MM.1S (cell line): Measurements from ENCODE around the gene FAM83E.

Experiments used
- DNase-seq: peaks from one replicate; pipeline ENCODE4 v3.0.0-alpha.2; 2015
- H2AFZ ChIP-seq: fragments of 300-600 bp; sonication (generic); 2 replicates; pipeline ENCODE4 v1.6.0; 2016; ENCODE audit warnings: antibody characterized with exemption, low read length
- H3F3A ChIP-seq: fragments of 300-600 bp; sonication (generic); 2 replicates; pipeline ENCODE4 v1.6.1; 2016; ENCODE audit warnings: mild to moderate bottlenecking, antibody characterized with exemption, low read length, moderate library complexity, mixed read lengths; ENCODE audit not compliant: insufficient read depth
- H3K27ac ChIP-seq: fragments of 300-600 bp; sonication (generic); 2 replicates; pipeline ENCODE4 v1.5.1; 2016; ENCODE audit warnings: mild to moderate bottlenecking, low read length
- H3K27me3 ChIP-seq: fragments of 300-600 bp; sonication (generic); replicated peaks from 2 replicates; pipeline ENCODE4 v1.6.0; 2016; ENCODE audit warnings: low read length; ENCODE audit not compliant: insufficient read depth
- H3K36me3 ChIP-seq: fragments of 300-600 bp; sonication (generic); replicated peaks from 2 replicates; pipeline ENCODE4 v1.6.1; 2016; ENCODE audit warnings: mild to moderate bottlenecking, low read length, mixed read lengths; ENCODE audit not compliant: insufficient read depth
- H3K4me1 ChIP-seq: fragments of 300-600 bp; sonication (generic); 2 replicates; pipeline ENCODE4 v1.6.1; 2016; ENCODE audit warnings: low read length, mixed read lengths
- H3K4me2 ChIP-seq: fragments of 300-600 bp; sonication (generic); 2 replicates; pipeline ENCODE4 v1.6.0; 2016; ENCODE audit warnings: low read depth, low read length
- H3K4me3 ChIP-seq: fragments of 300-600 bp; sonication (generic); 2 replicates; pipeline ENCODE4 v1.5.1; 2016; ENCODE audit warnings: low read length, mixed read lengths
- H3K79me2 ChIP-seq: fragments of 300-600 bp; sonication (generic); 2 replicates; pipeline ENCODE4 v1.6.1; 2016; ENCODE audit warnings: mixed run types, low read length, mixed read lengths
- H3K9ac ChIP-seq: fragments of 300-600 bp; sonication (generic); 2 replicates; pipeline ENCODE4 v1.6.1; 2016; ENCODE audit warnings: low read length, mixed read lengths
- H3K9me2 ChIP-seq: fragments of 300-600 bp; sonication (generic); replicated peaks from 2 replicates; pipeline ENCODE4 v1.6.1; 2016; ENCODE audit warnings: mild to moderate bottlenecking, low read length, mixed read lengths; ENCODE audit not compliant: insufficient read depth
- H3K9me3 ChIP-seq: fragments of 300-600 bp; sonication (generic); replicated peaks from 2 replicates; pipeline ENCODE4 v1.6.1; 2016; ENCODE audit warnings: mild to moderate bottlenecking, low read length, mixed read lengths; ENCODE audit not compliant: insufficient read depth
- H4K20me1 ChIP-seq: fragments of 300-600 bp; sonication (generic); 2 replicates; pipeline ENCODE4 v1.6.1; 2016; ENCODE audit warnings: mild to moderate bottlenecking, low read length, moderate library complexity, mixed read lengths; ENCODE audit not compliant: insufficient read depth
- CTCF ChIP-seq: fragments of 300-600 bp; sonication (generic); IDR thresholded peaks from 2 replicates; pipeline ENCODE4 v1.5.1; 2016; ENCODE audit warnings: antibody characterized with exemption, low read length, mixed read lengths
- EZH2 ChIP-seq: fragments of 300-600 bp; sonication (generic); optimal IDR thresholded peaks from 2 replicates; pipeline ENCODE3; 2017; ENCODE audit warnings: low read depth, mild to moderate bottlenecking, antibody characterized with exemption, low read length, mixed read lengths
- EZH2phosphoT487 ChIP-seq: fragments of 300-600 bp; sonication (generic); IDR thresholded peaks from 2 replicates; pipeline ENCODE4 v1.6.1; 2018; ENCODE audit warnings: antibody characterized with exemption, low read length

Gene FAM83E

GRCh38 chr19:48600679-48601417, 14.0 kb downstream of the FAM83E start:
- Histone ChIP-seq H3K4me3 (no peak overlapping the region), H3K4me2 (no peak overlapping the region), H3K9ac (no peak overlapping the region), H3K27me3 (peaks cover 79% of the 10 kb centered on the region), H3K4me1 (no peaks in the 10 kb centered on the region), H3K9me3 (no peaks in the 10 kb centered on the region), H3K79me2 (no peaks in the 10 kb centered on the region), H3F3A (no peaks in the 10 kb centered on the region), H3K36me3 (no peaks in the 10 kb centered on the region), H3K9me2 (no peaks in the 10 kb centered on the region), H3K27ac (no peak overlapping the region), H4K20me1 (no peaks in the 10 kb centered on the region), H2AFZ (no peak overlapping the region)
- TF ChIP-seq EZH2phosphoT487 (no peak), EZH2 (no peak), CTCF (no peak)
- DNase-seq = no peak

- Histone ChIP-seq H3K27ac (no peak overlapping the region), H3K27me3 (peaks cover 87% of the 10 kb centered on the region), H4K20me1 (no peaks in the 10 kb centered on the region), H3K4me2 (no peak overlapping the region), H3K9me3 (no peaks in the 10 kb centered on the region), H3K36me3 (no peaks in the 10 kb centered on the region), H3K9ac (no peak overlapping the region), H3K4me1 (no peaks in the 10 kb centered on the region), H3F3A (no peaks in the 10 kb centered on the region), H3K79me2 (no peaks in the 10 kb centered on the region), H3K9me2 (no peaks in the 10 kb centered on the region), H2AFZ (no peak overlapping the region), H3K4me3 (no peak overlapping the region)
- no peak for DNase-seq
- TF ChIP-seq EZH2phosphoT487 (no peak), CTCF (no peak), EZH2 (no peak)
Measured at GRCh38 chr19:48598996-48599700, 15.7 kb downstream of the FAM83E start.

GRCh38 chr19:48596679-48597465, 18.0 kb downstream of the FAM83E start:
- no peaks in the 10 kb centered on the region for H3K9me2 ChIP-seq
- no peaks in the 10 kb centered on the region for H3K4me1 ChIP-seq
- no peaks in the 10 kb centered on the region for H3K9me3 ChIP-seq
- no peak overlapping the region for H3K27ac ChIP-seq
- H3K4me2 ChIP-seq = no peak overlapping the region
- no peaks in the 10 kb centered on the region for H3F3A ChIP-seq
- no peak overlapping the region for H3K4me3 ChIP-seq
- no peak overlapping the region for H2AFZ ChIP-seq
- no peak for DNase-seq
- H3K9ac ChIP-seq = no peak overlapping the region
- no peak for TF ChIP-seq EZH2
- TF ChIP-seq EZH2phosphoT487 = no peak
- no peak for TF ChIP-seq CTCF
- H3K79me2 ChIP-seq = no peaks in the 10 kb centered on the region
- no peaks in the 10 kb centered on the region for H4K20me1 ChIP-seq
- H3K36me3 ChIP-seq = no peaks in the 10 kb centered on the region
- H3K27me3 ChIP-seq = peaks cover 83% of the 10 kb centered on the region
